Activated CD8-positive, alpha-beta T cell treated with anti-CD3 and anti-CD28 coated beads for 36 hours (primary cell): Measurements from ENCODE around the gene PCDHA2. TPM values are rescaled to one million over a fixed set of nuclear protein-coding genes. Genes with fewer than 3 reads are reported as not detected.

ENCODE experiments used
- ATAC-seq: fragments of 200-7000 bp; cut with Tn5 transposase; one replicate; pipeline ENCODE4 v1.10.0; 2021; ENCODE audit warnings: mild to moderate bottlenecking, moderate library complexity
- CTCF ChIA-PET: fragments of 350-600 bp; sonication (Branson Sonifier 250); formaldehyde crosslinking; loops from one replicate; lab custom pipeline; 2021; ENCODE audit warnings: antibody characterized with exemption; lab: Charles Lee
- POLR2A ChIA-PET: fragments of 350-600 bp; sonication (Branson Sonifier 250); formaldehyde crosslinking; loops from one replicate; lab custom pipeline; 2021; ENCODE audit warnings: antibody characterized with exemption; lab: Charles Lee
- DNase-seq: peaks from one replicate; pipeline ENCODE4 v3.0.0-alpha.2; 2020
- H3K27ac Mint-ChIP-seq: one replicate; pipeline ENCODE4 v1.8.0; 2021; ENCODE audit warnings: mild to moderate bottlenecking, mixed read lengths
- H3K27me3 Mint-ChIP-seq: one replicate; pipeline ENCODE4 v1.8.0; 2021; ENCODE audit warnings: mixed read lengths
- H3K36me3 Mint-ChIP-seq: one replicate; pipeline ENCODE4 v1.8.0; 2021; ENCODE audit warnings: low read depth, mixed read lengths
- H3K4me1 Mint-ChIP-seq: one replicate; pipeline ENCODE4 v1.8.0; 2021; ENCODE audit warnings: low read depth, mixed read lengths
- H3K4me3 Mint-ChIP-seq: one replicate; pipeline ENCODE4 v1.8.0; 2021; ENCODE audit warnings: mild to moderate bottlenecking, moderate library complexity, mixed read lengths
- H3K9me3 Mint-ChIP-seq: one replicate; pipeline ENCODE4 v1.8.0; 2021; ENCODE audit warnings: mixed read lengths
- intact Hi-C: fragments of 100-400 bp; cut with micrococcal nuclease; formaldehyde crosslinking; loops from one replicate; pipeline ENCODE4 v1.10.0; 2022
- total RNA-seq, 2 experiments: library from RNA; stranded (reverse); gene quantifications; one replicate each; pipeline ENCODE4 v1.2.3, GENCODE V29; 2021
- TF ChIP-seq, protein P1 (sequence below): fragments of 200-600 bp; IDR thresholded peaks from one replicate; pipeline ENCODE4 v1.8.0; 2022; ENCODE audit warnings: antibody characterized with exemption, mild to moderate bottlenecking

PCDHA2 gene
- total RNA-seq = not detected

- Mint-ChIP-seq H3K4me1 (no peaks in the 10 kb centered on the region), H3K27me3 (peaks cover 21% of the 10 kb centered on the region), H3K27ac (no peak within 1 kb of the TSS), H3K9me3 (peaks cover 21% of the 10 kb centered on the region), H3K4me3 (no peak within 1 kb of the TSS), H3K36me3 (peaks cover 7% of the 10 kb centered on the region)
- DNase-seq (no peak), ATAC-seq (no peak)
- CTCF ChIA-PET = interaction anchor here (1.0 to 1.3 kb wide), 3 partner anchors 8 to 14 kb away, joined by 3 to 5 read pairs (median 5); partner anchors contain the start of genes PCDHA1 and PCDHA4
- POLR2A ChIA-PET = no interaction called here
- intact Hi-C loops = no loop called here
- TF ChIP-seq, protein P1, sequence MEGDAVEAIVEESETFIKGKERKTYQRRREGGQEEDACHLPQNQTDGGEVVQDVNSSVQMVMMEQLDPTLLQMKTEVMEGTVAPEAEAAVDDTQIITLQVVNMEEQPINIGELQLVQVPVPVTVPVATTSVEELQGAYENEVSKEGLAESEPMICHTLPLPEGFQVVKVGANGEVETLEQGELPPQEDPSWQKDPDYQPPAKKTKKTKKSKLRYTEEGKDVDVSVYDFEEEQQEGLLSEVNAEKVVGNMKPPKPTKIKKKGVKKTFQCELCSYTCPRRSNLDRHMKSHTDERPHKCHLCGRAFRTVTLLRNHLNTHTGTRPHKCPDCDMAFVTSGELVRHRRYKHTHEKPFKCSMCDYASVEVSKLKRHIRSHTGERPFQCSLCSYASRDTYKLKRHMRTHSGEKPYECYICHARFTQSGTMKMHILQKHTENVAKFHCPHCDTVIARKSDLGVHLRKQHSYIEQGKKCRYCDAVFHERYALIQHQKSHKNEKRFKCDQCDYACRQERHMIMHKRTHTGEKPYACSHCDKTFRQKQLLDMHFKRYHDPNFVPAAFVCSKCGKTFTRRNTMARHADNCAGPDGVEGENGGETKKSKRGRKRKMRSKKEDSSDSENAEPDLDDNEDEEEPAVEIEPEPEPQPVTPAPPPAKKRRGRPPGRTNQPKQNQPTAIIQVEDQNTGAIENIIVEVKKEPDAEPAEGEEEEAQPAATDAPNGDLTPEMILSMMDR = no peak
These were observed at the start of gene PCDHA2 for GRCh38 chr5:140794595-140795258. TSS of gene PCDHA2 (plus strand) at chr5:140794852.

- H3K4me3 Mint-ChIP-seq = no peak overlapping the region
- intact Hi-C loops = no loop called here
- H3K27ac Mint-ChIP-seq = no peak overlapping the region
- TF ChIP-seq, protein P1 = no peak
- no peaks in the 10 kb centered on the region for H3K27me3 Mint-ChIP-seq
- peaks cover 58% of the 10 kb centered on the region for H3K9me3 Mint-ChIP-seq
- H3K36me3 Mint-ChIP-seq = peaks cover 10% of the 10 kb centered on the region
- ChIA-PET POLR2A (no interaction called here), CTCF (no interaction called here)
- H3K4me1 Mint-ChIP-seq = no peaks in the 10 kb centered on the region
- ATAC-seq = no peak
- no peak for DNase-seq
These were observed 41.1 kb upstream of the PCDHA2 start for GRCh38 chr5:140753561-140753960.

DNA sequence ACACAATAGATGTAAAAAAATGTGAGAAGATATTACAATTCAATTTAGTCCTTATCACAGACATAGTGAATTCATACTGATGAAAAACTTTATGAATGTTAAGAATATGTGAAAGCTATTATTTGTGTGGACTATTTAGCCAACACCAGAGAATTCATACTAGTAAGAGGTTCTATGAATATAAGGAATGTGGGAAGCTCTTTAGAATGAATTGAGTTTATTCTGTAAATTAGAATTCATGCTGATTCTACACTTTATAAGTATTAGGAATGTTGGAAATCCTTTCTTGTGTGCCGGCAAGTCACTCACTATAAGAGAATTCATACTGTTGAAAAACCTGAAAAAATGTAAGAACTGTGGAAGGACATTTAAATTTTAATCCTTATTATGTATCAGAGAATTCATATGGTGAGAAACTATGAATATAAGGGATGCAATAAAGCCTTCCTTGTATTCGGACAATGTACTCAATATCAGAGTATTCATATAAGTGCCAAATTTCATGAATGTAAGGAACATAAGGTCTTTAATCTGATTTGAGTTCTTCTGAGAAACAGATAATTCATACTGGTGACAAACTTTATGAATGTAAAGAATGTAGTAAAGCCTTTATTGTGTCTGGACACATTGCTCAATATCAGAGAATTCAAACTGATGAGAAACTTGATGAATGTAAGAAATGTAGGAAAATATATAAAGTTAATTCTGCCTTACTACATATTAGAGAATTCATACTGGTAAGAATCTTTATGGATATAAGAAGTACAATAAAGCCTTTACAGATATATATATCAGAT, 30.3 kb upstream of the PCDHA2 start:
- CTCF ChIA-PET = no interaction called here
- H3K27ac Mint-ChIP-seq = no peak overlapping the region
- no peak overlapping the region for H3K4me3 Mint-ChIP-seq
- peaks cover 27% of the 10 kb centered on the region for H3K36me3 Mint-ChIP-seq
- TF ChIP-seq, protein P1 = no peak
- H3K27me3 Mint-ChIP-seq = no peaks in the 10 kb centered on the region
- intact Hi-C loops = no loop called here
- POLR2A ChIA-PET = no interaction called here
- DNase-seq (no peak), ATAC-seq (no peak)
- H3K9me3 Mint-ChIP-seq = peaks cover 55% of the 10 kb centered on the region
- H3K4me1 Mint-ChIP-seq = no peaks in the 10 kb centered on the region

DNA sequence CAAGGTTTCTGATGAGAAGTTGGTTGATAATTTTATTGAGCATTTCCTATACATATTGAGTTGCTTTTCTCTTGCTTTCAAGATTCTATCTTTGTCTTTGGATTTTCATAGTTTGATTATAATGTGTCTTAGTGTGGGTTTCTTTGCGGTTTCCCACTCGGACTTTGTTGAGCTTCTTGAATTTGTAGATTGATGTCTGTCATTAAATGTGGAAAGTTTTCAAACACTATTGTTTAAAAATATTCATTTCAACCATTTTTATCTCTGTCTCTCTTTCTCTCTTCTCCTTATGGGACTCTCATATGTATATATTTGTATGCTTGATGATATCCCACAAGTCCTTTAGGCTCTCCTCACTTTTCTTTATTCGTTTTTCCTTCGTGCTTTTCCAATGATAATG, 27.2 kb upstream of the PCDHA2 start:
- H3K4me3 Mint-ChIP-seq = no peak overlapping the region
- TF ChIP-seq, protein P1 = no peak
- peaks cover 53% of the 10 kb centered on the region for H3K9me3 Mint-ChIP-seq
- peaks cover 17% of the 10 kb centered on the region for H3K36me3 Mint-ChIP-seq
- ChIA-PET POLR2A (no interaction called here), CTCF (no interaction called here)
- no peaks in the 10 kb centered on the region for H3K4me1 Mint-ChIP-seq
- no peak overlapping the region for H3K27ac Mint-ChIP-seq
- H3K27me3 Mint-ChIP-seq = no peaks in the 10 kb centered on the region
- DNase-seq (no peak), ATAC-seq (no peak)
- intact Hi-C loops = no loop called here

DNA sequence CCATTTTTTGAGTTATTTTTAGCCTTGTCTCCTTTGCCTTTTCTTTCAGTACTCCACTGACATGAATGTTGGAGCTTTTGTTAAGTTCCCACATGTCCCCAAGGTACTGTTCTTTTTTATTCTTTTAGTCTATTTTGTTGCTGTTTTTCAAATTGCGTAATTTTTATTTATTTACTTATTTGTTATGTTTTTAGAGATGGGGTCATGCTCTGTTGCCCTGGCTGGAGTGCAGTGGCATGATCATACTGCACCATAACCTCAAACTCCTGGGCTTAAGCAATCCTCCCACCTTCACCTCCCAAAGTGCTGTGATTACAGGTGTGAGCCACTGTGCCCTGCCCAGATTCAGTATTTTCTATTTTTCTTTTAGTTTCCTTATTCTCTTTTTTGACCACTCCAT, 14.1 kb upstream of the PCDHA2 start:
- ATAC-seq = no peak
- peaks cover 5% of the 10 kb centered on the region for H3K27me3 Mint-ChIP-seq
- DNase-seq = no peak
- H3K27ac Mint-ChIP-seq = no peak overlapping the region
- ChIA-PET CTCF (no interaction called here), POLR2A (no interaction called here)
- H3K9me3 Mint-ChIP-seq = peaks cover 43% of the 10 kb centered on the region
- H3K4me1 Mint-ChIP-seq = no peaks in the 10 kb centered on the region
- TF ChIP-seq, protein P1 = no peak
- intact Hi-C loops = no loop called here
- H3K36me3 Mint-ChIP-seq = peaks cover 15% of the 10 kb centered on the region
- no peak overlapping the region for H3K4me3 Mint-ChIP-seq
